Stimulated activated naive CD8-positive, alpha-beta T cell treated with anti-CD3 and anti-CD28 coated beads, Interleukin-15, Interleukin-2, amounts not matched to agents 100 ng/mL and 50 ng/mL, for 24 hours (primary cell): ENCODE data around the gene CDK11A.
"Not testable (repeated sequence)": the region's sequence is repeated elsewhere in the genome, so short reads cannot be mapped to it uniquely, and the experiment has no call there.

Experiments
- H3K27ac Mint-ChIP-seq: one replicate; pipeline ENCODE4 v1.8.0; 2021; ENCODE audit warnings: mild to moderate bottlenecking, mixed read lengths
- H3K27me3 Mint-ChIP-seq: one replicate; pipeline ENCODE4 v1.8.0; 2021; ENCODE audit warnings: mixed read lengths
- H3K36me3 Mint-ChIP-seq: one replicate; pipeline ENCODE4 v1.8.0; 2021; ENCODE audit warnings: low read depth, mixed read lengths
- H3K4me1 Mint-ChIP-seq: one replicate; pipeline ENCODE4 v1.8.0; 2021; ENCODE audit warnings: low read depth, mixed read lengths
- H3K4me3 Mint-ChIP-seq: one replicate; pipeline ENCODE4 v1.8.0; 2021; ENCODE audit warnings: mild to moderate bottlenecking, mixed read lengths
- H3K9me3 Mint-ChIP-seq: one replicate; pipeline ENCODE4 v1.8.0; 2021; ENCODE audit warnings: mixed read lengths

Gene CDK11A

GRCh38 chr1:1758059-1758621 is 34.0 kb upstream of the CDK11A start:
- peaks cover 38% of the 10 kb centered on the region for H3K36me3 Mint-ChIP-seq
- H3K4me3 Mint-ChIP-seq = no peak overlapping the region
- no peaks in the 10 kb centered on the region for H3K9me3 Mint-ChIP-seq
- H3K4me1 Mint-ChIP-seq = no peaks in the 10 kb centered on the region
- no peaks in the 10 kb centered on the region for H3K27me3 Mint-ChIP-seq
- H3K27ac Mint-ChIP-seq = no peak overlapping the region

DNA sequence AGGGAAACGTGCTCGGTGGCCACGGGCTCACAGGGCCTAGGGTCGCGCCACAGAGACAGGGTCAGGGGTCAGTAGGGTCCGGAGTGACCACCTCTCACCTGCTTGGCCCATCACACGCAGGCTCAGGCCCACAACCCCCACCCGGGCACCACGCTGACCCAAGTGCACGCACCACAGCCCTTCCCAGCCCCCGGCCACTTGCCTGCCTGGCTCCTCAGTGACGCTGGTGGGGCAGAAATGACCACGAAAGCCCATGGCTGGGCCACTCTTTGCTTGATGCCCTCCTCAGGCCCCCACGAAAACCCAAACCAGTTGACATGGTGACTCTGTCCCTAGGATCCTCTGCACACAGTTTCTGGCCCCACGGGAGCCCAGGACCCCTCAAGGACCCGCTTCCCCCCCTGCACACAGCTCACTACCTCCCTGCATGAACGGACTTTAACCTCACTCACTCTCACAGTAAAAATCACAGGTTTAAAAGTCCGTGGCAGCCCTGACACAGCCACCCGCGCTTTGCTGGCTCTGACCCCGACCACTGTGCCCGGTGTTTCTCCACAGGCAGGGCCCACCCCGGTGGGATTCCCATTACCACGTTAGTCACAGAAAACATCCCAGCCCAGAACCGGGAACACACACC is 33.4 kb upstream of the CDK11A start:
- Mint-ChIP-seq H3K36me3 (peaks cover 39% of the 10 kb centered on the region), H3K4me3 (no peak overlapping the region), H3K4me1 (no peaks in the 10 kb centered on the region), H3K27me3 (no peaks in the 10 kb centered on the region), H3K27ac (no peak overlapping the region), H3K9me3 (no peaks in the 10 kb centered on the region)

- no peaks in the 10 kb centered on the region for H3K4me1 Mint-ChIP-seq
- no peak overlapping the region for H3K27ac Mint-ChIP-seq
- peaks cover 42% of the 10 kb centered on the region for H3K36me3 Mint-ChIP-seq
- H3K4me3 Mint-ChIP-seq = no peak overlapping the region
- H3K9me3 Mint-ChIP-seq = no peaks in the 10 kb centered on the region
- H3K27me3 Mint-ChIP-seq = no peaks in the 10 kb centered on the region
These were observed 32.7 kb upstream of the CDK11A start for GRCh38 chr1:1756661-1757421.

DNA sequence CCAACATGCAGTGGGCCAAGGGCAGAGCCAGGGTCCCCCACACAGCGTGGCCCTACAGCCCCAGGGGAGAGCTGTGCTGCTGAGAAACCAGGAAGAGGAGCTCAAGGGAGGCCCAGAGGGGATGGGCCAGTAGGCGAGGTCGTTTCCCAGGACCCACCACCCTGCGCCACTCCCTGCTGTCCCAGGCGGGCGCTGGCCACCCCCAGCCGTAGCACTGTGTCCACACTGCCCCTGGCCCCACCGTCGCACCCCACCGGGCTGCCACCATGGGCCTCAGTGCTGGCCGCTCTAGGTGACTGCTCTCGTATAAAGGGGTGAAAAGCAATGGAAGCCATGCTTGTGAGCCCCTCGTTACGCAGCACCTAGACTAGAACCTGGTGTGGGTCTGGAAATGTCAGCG is 31.7 kb upstream of the CDK11A start:
- H3K9me3 Mint-ChIP-seq = no peaks in the 10 kb centered on the region
- H3K27ac Mint-ChIP-seq = no peak overlapping the region
- no peaks in the 10 kb centered on the region for H3K4me1 Mint-ChIP-seq
- no peak overlapping the region for H3K4me3 Mint-ChIP-seq
- no peaks in the 10 kb centered on the region for H3K27me3 Mint-ChIP-seq
- H3K36me3 Mint-ChIP-seq = peaks cover 32% of the 10 kb centered on the region

DNA sequence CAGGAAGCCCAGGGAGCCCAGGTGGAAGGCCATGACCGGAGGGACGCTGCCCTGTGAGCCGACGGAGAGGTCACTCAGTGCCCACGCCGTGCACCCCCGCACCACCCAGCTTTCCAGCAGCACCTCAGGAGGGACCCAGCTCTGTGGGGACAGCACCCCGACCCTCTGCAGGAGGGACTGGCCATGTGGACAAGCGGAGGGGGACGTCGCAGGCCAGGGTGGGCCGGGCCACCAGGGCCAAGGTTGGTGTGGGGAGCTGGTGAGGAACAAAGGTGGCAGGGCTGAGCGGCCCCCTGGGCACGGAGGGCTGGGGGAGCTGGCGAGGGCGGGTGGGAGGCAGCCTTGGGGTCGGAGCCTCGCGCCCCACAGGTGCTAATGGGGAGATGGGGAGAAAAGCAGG is 31.3 kb upstream of the CDK11A start:
- no peak overlapping the region for H3K27ac Mint-ChIP-seq
- peaks cover 31% of the 10 kb centered on the region for H3K36me3 Mint-ChIP-seq
- no peaks in the 10 kb centered on the region for H3K27me3 Mint-ChIP-seq
- H3K4me3 Mint-ChIP-seq = no peak overlapping the region
- no peaks in the 10 kb centered on the region for H3K4me1 Mint-ChIP-seq
- no peaks in the 10 kb centered on the region for H3K9me3 Mint-ChIP-seq

- peaks cover 28% of the 10 kb centered on the region for H3K36me3 Mint-ChIP-seq
- H3K9me3 Mint-ChIP-seq = no peaks in the 10 kb centered on the region
- no peak overlapping the region for H3K27ac Mint-ChIP-seq
These were observed 30.1 kb upstream of the CDK11A start for GRCh38 chr1:1754051-1754815.

DNA sequence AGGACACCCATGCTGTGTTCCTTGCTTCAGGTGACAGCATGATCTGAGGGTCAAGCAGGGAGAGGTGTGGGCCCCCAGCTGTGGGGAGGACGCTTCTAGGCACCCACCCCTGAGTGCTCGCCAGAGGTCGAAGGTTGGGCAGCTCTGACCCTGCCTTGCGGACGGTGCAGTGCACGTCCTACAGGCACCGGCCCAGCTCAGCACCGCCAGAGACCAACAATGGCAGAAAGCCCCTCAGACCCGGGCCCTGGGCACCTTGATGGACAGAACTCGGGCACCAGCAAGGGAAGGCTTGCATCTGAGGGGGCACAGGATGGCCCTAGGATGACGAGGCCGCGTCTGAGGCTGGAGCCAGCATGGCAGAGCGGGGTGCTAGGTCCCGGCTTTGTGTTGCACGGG is 29.4 kb upstream of the CDK11A start:
- H3K9me3 Mint-ChIP-seq = no peaks in the 10 kb centered on the region
- no peak overlapping the region for H3K4me3 Mint-ChIP-seq
- no peaks in the 10 kb centered on the region for H3K4me1 Mint-ChIP-seq
- H3K27me3 Mint-ChIP-seq = no peaks in the 10 kb centered on the region
- H3K27ac Mint-ChIP-seq = no peak overlapping the region
- peaks cover 27% of the 10 kb centered on the region for H3K36me3 Mint-ChIP-seq

More at GRCh38 chr1:1754051-1754815, 30.1 kb upstream of the CDK11A start:
- H3K4me3 Mint-ChIP-seq = no peak overlapping the region
- H3K4me1 Mint-ChIP-seq = no peaks in the 10 kb centered on the region
- H3K27me3 Mint-ChIP-seq = no peaks in the 10 kb centered on the region

DNA sequence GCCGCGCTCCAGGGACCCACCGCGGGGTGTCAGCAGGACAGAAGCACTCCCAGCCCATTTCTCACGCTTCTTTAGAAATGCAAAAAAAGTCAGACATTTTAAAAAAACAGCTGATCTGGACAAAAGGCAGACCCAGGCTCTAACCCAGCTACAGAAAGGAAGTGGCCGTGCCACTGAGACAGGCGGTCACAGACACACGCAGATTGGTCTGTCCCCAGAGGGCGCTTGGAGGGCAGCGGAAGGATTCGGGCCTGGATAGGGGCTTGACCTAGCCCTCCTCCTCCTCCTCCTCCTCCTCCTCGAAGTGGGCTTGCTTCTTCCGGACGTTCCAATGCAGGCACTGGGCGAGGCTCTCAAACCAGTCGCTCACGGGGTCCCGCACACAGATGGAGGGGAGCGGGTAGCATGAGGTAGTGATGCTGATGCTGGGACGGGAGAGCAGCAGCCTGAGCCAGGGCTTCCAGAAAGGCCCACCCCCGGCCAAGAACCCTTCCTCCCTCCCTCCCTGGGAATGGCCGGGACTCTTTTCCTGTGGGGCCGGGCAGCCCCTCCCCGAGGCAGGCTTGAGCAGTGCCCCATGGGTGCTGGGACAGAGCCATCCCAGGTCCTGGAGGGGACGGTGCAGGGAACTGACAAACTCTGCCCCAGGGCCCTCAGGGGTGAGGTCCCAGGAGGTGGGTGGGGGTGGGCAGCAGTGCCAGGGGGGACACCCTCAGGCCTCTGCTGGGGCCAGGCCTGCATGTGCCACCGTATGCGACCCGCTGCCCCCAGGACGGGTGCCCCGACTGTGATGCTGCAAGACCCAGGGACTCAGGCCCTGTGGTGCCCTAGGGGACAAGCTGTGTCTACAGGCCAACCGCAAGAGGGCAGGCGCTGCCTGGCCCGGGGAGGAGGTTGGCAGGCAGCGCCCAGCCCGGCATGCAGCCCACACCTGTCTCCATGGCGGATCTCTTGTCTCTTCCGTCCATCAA is 28.8 kb upstream of the CDK11A start:
- no peaks in the 10 kb centered on the region for H3K4me1 Mint-ChIP-seq
- H3K36me3 Mint-ChIP-seq = peaks cover 27% of the 10 kb centered on the region
- no peaks in the 10 kb centered on the region for H3K27me3 Mint-ChIP-seq
- no peak overlapping the region for H3K4me3 Mint-ChIP-seq
- no peak overlapping the region for H3K27ac Mint-ChIP-seq
- no peaks in the 10 kb centered on the region for H3K9me3 Mint-ChIP-seq

- Mint-ChIP-seq H3K27ac (no peak overlapping the region), H3K4me3 (no peak overlapping the region), H3K36me3 (peaks cover 27% of the 10 kb centered on the region), H3K9me3 (no peaks in the 10 kb centered on the region), H3K27me3 (no peaks in the 10 kb centered on the region), H3K4me1 (no peaks in the 10 kb centered on the region)
These were observed 28.0 kb upstream of the CDK11A start for GRCh38 chr1:1752190-1752589.

DNA sequence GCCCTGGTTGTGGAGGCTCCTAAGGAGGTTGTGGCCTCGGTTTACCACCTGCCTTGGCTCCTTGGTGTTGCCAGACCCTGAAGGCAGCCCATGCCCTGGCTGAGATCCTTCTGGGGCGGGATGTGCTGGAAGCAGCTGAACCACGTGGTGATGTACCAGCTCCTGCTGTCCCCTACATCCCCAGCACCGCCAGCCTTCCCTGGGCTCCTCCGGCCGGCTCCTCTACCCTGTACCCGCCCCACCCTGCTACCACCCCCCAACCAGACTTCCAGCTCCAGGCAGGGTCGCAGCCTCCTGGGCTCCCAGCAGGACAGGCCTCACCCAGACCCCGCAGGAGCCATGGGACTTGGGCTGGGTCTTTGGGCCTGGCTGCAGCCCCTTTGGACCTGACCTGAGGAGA is 25.8 kb upstream of the CDK11A start:
- not testable (repeated sequence) for H3K27me3 Mint-ChIP-seq, H3K27ac Mint-ChIP-seq, H3K9me3 Mint-ChIP-seq, H3K4me3 Mint-ChIP-seq, H3K4me1 Mint-ChIP-seq
- peaks cover 14% of the 10 kb centered on the region for H3K36me3 Mint-ChIP-seq

GRCh38 chr1:1748686-1749321 is 24.6 kb upstream of the CDK11A start:
- no peak overlapping the region for H3K27ac Mint-ChIP-seq
- H3K4me3 Mint-ChIP-seq = peak overlapping the region; percentile 31
- peaks cover 11% of the 10 kb centered on the region for H3K36me3 Mint-ChIP-seq
- H3K9me3 Mint-ChIP-seq = no peaks in the 10 kb centered on the region
- H3K27me3 Mint-ChIP-seq = no peaks in the 10 kb centered on the region
- no peaks in the 10 kb centered on the region for H3K4me1 Mint-ChIP-seq

DNA sequence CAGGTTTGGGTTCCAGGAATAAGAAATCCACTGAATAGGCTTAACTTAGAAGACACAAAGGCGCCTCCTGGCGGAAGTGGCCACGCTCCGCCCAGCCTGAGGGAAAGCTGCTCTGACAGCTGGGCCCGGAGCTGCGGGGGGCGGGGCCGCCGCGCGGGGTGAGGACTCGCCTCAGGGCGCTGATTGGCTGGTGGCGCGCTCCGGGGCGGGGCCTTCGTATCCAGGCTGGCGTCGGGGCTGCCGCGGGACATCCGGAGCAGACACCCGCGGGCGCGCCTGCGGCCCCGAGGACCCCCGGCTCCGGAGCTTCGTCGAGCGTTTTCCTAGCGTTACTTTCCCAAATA is 22.4 kb upstream of the CDK11A start:
- not testable (repeated sequence) for H3K9me3 Mint-ChIP-seq, H3K4me1 Mint-ChIP-seq, H3K27ac Mint-ChIP-seq, H3K27me3 Mint-ChIP-seq, H3K36me3 Mint-ChIP-seq
- H3K4me3 Mint-ChIP-seq = peak overlapping the region; percentile 82

DNA sequence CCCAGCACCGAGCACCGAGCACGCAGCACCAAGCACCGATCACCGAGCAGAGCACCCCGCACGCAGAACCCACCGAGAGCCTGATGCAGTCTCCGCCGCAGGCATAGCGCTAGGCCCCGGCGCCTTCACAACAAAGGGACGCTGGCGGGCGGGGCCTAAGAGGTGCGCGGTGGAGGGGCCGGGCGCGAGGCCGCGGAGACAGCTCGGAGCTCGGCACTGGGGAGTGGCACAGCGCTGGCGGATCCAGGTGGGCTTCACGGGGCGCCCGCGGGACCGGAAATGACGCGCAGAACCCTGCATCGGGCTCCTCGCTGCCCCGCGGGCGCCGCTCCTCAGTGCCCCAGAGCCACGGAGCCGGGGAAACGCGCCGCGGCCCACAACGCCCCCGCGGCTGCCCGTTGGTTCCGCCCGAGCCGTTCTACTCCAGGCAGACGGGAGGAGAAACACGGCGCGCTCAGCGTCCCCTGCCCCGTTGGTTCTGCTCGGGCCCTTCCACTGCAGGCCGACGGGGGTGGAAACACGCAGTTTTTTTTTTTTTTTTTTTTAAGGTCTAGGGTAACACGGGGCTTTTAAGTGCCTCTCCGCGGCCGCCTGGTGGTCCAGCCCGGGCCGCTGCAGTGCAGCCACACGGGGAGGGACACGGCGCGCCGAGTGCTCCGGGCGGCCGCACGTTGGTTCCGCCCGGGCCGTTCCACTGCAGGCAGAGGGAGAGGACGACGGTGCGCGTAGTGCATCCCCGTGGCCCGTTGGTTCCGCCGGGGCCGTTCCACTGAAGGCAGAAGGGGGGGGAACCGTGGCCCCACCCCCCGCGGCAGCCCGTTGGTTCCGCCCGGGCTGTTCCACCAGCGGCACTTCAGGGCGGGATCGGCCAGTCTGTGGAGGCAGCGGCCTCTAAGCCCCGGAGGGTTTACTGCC is 21.8 kb upstream of the CDK11A start:
- not testable (repeated sequence) for H3K9me3 Mint-ChIP-seq, H3K36me3 Mint-ChIP-seq, H3K4me1 Mint-ChIP-seq, H3K27me3 Mint-ChIP-seq
- H3K4me3 Mint-ChIP-seq = peak overlapping the region; percentile 82
- H3K27ac Mint-ChIP-seq = peak overlapping the region; percentile 97
